Upper lobe of left lung (tissue), 4 donors: Measurements from ENCODE around the gene TUBG2.
"Not testable (repeated sequence)": the region's sequence is repeated elsewhere in the genome, so short reads cannot be mapped to it uniquely, and the experiment has no call there.

ENCODE experiments used
- CTCF ChIP-seq, 6 experiments: fragments of 450-650 bp in 4 of 6; fragments of 200-600 bp in 2 of 6; sonication (generic) in 2 of 6; IDR thresholded peaks; one replicate each; pipeline ENCODE4 v1.5.1; 2016 to 2019; ENCODE audit warnings: antibody characterized with exemption in 6 of 6
- POLR2A ChIP-seq, 4 donors: fragments of 450-650 bp; IDR thresholded peaks; one replicate each; pipeline ENCODE4 v1.5.1; 2016 to 2017; ENCODE audit warnings: antibody characterized with exemption in 4 of 4, mild to moderate bottlenecking in 2 of 4
- POLR2AphosphoS5 ChIP-seq, 2 donors: sonication (generic); formaldehyde crosslinking; IDR thresholded peaks; one replicate each; pipeline ENCODE4 v1.5.1; 2017; ENCODE audit warnings: antibody characterized with exemption in 2 of 2

GRCh38 chr17:42659932-42660274, 819 bp downstream of the TUBG2 start:
- not testable (repeated sequence) for TF ChIP-seq CTCF, POLR2AphosphoS5, POLR2A (IDR thresholded peaks at IDR 0.05)
